SK-N-DZ (cell line): ENCODE measurements around the gene PPP1R14B.

ENCODE experiments used
- DNase-seq: peaks from one replicate; pipeline ENCODE4 v3.0.0-alpha.2; 2015; ENCODE audit warnings: low spot score

PPP1R14B gene

DNA sequence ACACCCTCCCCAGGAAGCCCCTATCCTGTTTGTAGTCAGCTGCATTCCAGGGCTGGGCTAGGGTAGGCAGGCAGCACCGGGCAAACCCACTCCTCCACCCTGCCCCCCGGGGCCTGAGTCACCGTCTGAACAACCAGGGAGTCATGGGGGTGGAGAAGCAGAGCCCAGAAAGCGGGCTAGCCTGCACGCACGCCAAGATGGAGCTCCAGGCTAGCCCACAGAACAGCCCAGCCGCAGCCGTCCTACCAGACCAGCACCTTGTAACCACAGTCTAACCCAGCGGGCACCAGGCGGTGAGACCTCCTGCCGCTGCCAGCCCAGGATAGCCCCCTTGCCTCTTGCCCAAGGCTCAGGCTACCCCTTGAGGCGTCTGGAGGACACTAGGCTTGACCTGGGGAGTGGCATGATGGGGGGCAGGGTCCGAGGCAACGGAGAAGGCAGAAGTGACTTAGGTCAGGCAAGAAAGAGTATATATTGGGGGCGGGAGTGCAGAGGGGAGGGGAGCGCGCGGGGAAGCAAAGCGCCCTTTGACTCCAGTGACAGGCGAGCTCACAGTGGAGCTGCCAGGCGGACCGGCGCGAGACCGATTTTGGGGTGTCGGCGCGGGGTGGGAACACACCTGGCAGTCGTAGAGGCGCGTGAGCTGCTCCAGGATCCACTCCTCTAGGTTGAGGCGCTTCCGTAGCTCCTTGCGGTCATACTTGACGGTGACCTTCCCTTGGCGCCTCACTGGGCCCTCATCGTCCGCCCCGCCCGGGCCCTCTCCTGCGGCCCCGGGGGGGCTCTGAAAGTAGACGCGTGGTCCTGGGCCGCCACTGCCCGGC lies 734 bp downstream of the PPP1R14B start:
- no peak for DNase-seq

- DNase-seq = no peak
Measured at GRCh38 chr11:64245401-64245796, 1.3 kb downstream of the PPP1R14B start.

GRCh38 chr11:64244966-64245365 lies 1.8 kb downstream of the PPP1R14B start:
- no peak for DNase-seq

DNA sequence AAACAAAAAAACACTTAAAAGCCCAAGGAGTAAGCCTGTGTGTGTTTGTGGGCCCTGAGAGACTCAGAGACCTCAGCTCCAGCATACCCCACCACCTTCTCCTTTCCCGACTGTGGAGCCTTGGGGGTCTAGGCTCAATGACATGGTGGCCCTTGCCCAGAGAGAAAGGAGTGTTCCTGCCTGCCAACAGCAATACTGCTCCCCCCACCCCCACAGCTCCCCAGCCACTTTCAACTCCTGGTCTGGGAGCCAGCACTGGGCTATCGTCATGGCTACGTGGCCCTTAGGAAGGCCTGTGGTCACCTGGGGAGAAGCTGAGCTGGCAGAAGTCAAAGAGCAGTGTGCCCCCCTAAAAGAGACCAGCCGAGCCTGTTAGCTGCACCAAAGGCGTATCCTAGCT lies 2.6 kb downstream of the PPP1R14B start:
- DNase-seq = no peak

GRCh38 chr11:64243236-64243854 lies 3.4 kb downstream of the PPP1R14B start:
- no peak for DNase-seq

GRCh38 chr11:64241491-64242374 lies 5.0 kb downstream of the PPP1R14B start:
- DNase-seq = peak; percentile 69

GRCh38 chr11:64241241-64241490 lies 5.6 kb downstream of the PPP1R14B start:
- DNase-seq = peak; percentile 98

DNA sequence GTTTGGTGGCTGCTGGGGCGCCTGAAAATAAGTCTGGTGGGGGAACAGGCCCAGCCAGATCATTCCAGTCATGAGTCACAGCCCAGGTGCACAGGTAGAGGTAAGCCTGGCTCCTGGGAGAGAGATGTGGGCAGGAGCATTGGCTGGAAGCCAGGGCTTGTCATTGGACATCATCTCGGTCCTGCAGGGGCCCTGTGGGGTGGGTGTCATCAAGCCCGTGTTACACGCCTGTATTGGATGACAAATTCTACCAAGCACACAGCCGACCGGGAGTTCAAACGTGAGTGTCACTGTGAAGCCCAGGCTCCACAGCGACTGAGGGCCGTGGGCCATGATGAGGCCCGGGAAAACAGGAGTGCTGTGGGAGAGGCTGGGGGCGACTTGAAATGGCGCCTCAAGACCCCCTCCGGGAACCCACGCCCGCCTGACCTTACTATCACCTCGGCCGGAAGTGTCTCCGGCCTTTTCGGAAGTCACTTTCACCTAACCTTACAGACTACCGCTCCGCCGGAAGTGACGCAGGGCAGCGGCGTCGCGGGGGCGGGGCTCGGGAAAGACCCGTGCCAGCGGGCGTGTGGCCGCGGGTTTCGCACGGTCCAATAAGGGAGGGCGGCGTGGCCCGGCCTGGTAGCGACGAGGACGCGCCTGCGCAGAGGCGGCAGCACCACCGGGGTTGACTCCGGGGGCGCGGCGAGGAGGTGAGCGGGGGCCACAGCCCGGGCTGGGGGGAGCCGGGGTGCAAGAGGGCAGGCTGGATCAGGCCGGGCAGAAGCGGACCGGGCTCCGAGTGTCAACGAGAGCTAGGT lies 6.1 kb downstream of the PPP1R14B start, which contains the start of gene FKBP2:
Gene FKBP2 (plus strand): TSS at position 661 of the 806 bp plus-strand sequence. CDS start 1,293 bp downstream, outside the sequence.
- peak; percentile 97 for DNase-seq

GRCh38 chr11:64239662-64240434 lies 6.9 kb downstream of the PPP1R14B start:
- DNase-seq = no peak

DNA sequence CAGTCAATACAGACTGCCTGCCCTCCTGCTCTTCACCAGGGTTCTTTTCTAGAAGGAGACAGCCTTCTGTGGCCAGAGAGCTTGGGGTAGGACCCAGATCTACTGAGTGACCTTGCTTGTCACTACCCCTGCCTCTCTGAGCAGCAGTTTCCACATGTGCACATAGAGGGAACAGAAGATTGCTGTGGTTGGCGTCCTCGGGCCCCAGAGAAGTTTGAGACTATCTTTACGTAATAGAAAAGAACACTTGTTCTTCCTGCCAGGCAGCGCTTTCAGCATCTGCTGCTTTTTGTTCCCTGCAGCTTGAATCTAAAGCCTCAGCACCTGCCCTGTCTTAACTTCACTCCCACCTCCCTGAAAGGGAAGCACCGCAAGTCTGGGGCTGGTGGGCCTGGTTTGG lies 7.7 kb downstream of the PPP1R14B start:
- DNase-seq = no peak

DNA sequence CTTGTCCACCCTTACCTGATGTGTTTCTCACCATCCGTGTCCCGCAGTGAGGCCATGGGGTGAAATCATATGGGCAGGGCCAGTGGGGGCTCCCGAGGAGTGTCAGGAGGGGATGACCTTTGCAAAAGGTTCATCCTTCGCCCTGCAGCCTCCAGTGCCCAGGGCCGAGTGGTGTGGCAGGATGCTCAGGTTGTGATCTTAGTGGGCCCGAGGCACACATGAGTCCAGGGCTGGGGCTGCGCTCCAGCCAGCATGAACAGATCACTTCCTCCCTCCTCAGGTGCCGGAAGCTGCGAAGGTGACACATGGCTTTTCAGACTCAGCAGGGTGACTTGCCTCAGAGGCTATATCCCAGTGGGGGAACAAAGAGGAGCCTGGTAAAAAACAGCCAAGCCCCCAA lies 8.7 kb downstream of the PPP1R14B start:
- DNase-seq = no peak

DNA sequence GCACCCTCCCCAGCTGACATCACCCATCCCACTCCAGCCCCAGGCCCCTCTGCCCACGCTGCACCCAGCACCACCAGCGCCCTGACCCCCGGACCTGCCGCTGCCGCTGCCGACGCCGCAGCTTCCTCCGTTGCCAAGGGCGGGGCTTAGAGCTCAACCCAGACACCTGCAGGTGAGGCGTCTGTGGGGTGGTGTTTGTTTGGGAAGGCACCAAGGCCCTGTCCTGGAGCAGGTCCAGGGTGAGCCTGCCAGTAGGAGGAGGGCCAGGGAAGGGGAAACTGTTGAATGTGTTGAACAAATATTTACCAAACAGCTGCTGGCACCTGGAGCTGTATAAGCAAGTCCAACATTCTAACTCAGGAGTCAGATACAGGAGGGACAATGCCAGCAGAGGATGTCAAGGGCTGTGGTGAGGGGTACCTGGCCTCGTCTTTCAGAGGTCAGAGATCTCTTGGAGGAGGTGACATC lies 9.2 kb downstream of the PPP1R14B start:
- DNase-seq = no peak

DNA sequence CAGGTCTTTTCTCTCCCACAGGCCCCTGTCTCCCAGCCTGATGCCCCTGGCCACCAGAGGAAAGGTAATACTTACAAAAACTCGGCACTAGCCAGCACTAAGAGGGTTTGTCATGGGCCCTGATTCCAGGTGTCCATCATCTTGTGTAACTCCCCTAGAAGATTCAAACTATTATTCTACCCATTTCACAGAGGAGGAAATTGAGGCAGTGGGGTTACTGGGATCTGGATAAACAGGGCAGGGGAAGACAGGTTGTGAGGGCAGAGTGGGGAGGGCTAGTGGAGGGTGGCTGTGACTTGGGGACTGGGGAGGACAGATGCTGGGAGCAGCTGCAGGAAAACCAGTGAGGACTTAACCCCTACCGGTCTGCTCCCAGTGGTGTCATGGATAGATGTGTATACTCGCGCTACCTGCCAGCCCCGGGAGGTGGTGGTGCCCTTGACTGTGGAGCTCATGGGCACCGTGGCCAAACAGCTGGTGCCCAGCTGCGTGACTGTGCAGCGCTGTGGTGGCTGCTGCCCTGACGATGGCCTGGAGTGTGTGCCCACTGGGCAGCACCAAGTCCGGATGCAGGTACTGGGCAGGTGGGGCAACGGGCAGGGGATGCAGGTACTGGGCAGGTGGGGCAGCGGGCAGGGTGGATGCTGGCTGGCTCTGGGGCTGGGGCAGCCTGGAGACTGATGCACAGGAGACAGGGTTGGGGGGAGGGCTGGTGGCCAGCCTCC lies 11.1 kb downstream of the PPP1R14B start:
- no peak for DNase-seq

DNA sequence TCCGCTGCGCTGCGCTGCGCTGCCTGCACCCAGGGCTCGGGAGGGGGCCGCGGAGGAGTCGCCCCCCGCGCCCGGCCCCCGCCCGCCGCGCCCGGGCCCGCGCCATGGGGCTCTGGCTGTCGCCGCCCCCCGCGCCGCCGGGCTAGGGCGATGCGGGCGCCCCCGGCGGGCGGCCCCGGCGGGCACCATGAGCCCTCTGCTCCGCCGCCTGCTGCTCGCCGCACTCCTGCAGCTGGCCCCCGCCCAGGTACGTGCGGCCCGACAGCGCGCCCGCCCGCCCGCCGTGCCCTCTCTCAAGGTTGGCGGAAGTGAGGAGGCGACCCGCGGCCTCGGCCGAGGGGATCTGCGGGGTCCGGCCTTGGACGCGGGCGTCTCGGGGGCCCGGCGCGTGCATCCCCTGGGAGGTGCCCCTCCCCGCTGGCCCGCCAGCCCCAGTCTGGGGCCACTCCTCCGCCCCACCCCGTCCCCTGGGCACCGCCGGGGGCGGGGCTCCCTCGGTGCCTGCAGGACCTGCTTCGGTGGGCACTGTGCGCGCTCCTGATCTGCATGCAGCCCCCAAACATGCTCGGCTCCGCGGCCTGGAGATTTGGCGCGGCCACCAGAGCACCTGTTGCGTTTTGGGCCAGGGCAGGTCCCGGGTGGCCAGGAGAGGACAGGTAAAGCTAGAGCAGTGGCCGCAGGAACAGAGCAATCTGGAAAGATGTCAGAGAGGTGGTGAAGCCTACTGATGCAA lies 11.9 kb downstream of the PPP1R14B start:
- no peak for DNase-seq

DNA sequence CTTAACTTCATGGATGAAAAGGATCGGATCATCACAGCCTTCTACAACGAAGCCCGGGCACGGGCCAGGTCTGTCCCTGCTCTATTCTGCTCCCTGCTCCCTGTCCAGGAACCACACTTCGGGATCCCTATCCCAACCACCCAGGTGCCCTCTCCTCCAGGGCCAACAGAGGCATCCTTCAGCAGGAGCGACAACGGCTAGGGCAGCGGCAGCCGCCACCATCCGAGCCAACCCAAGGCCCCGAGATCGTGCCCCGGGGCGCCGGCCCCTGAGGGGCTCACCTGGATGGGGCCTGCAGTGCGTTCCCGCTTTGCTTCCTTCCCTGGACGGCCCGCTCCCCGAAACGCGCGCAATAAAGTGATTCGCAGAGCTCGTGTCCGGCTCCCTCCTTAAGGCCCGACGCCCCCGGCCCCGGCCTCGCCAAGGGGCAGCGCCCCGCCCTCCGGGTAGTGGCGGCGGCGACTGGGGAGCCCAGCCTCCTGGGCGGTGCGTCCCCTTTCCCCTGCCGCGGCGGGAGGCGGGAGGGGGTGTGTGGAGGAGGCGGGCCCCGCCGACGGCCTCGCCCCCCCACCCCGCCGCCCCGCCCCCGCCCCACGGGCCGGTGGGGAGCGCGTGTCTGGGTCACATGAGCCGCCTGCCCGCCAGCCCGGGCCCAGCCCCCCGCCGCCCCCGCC lies 12.7 kb downstream of the PPP1R14B start, which contains the start of gene VEGFB:
Gene VEGFB (plus strand): TSS at position 672 of the 674 bp plus-strand sequence. CDS start 250 bp downstream, outside the sequence.
- DNase-seq = peak; percentile 72

GRCh38 chr11:64232967-64233315 lies 13.8 kb downstream of the PPP1R14B start:
- DNase-seq = no peak

GRCh38 chr11:64232182-64232966 lies 14.4 kb downstream of the PPP1R14B start:
- no peak for DNase-seq

GRCh38 chr11:64231546-64231945 lies 15.2 kb downstream of the PPP1R14B start:
- no peak for DNase-seq
